HEK293 (cell line): ENCODE measurements around the gene TRMT1.

ENCODE experiments used
- HOXC10 ChIP-seq: sonication (generic); formaldehyde crosslinking; IDR thresholded peaks from 2 replicates; pipeline ENCODE4 v1.8.1; 2023; ENCODE audit warnings: mild to moderate bottlenecking, missing genetic modification reagents
- KLF1 ChIP-seq: fragments of 450-650 bp; formaldehyde crosslinking; IDR thresholded peaks from 2 replicates; pipeline ENCODE4 v1.5.1; 2016; ENCODE audit warnings: missing biosample characterization, missing genetic modification characterization
- KLF16 ChIP-seq: fragments of 450-650 bp; formaldehyde crosslinking; IDR thresholded peaks from 2 replicates; pipeline ENCODE4 v1.5.1; 2017; ENCODE audit warnings: missing biosample characterization, missing genetic modification characterization
- MZF1 ChIP-seq: fragments of 450-650 bp; formaldehyde crosslinking; IDR thresholded peaks from 2 replicates; pipeline ENCODE4 v1.5.1; 2017; ENCODE audit warnings: missing biosample characterization, missing genetic modification characterization, borderline replicate concordance
- SETDB1 ChIP-seq: IDR thresholded peaks from one replicate; pipeline ENCODE4 v1.6.1; 2017; ENCODE audit warnings: mild to moderate bottlenecking, low read length, moderate library complexity, mixed read lengths; ENCODE audit not compliant: insufficient read length
- SP2 ChIP-seq: fragments of 450-650 bp; formaldehyde crosslinking; IDR thresholded peaks from 2 replicates; pipeline ENCODE4 v1.5.1; 2016; ENCODE audit warnings: missing biosample characterization, missing genetic modification characterization
- SP3 ChIP-seq: fragments of 450-650 bp; formaldehyde crosslinking; IDR thresholded peaks from 2 replicates; pipeline ENCODE4 v1.5.1; 2016; ENCODE audit warnings: missing biosample characterization, missing genetic modification characterization
- SP7 ChIP-seq: fragments of 450-650 bp; formaldehyde crosslinking; IDR thresholded peaks from 2 replicates; pipeline ENCODE4 v1.5.1; 2016; ENCODE audit warnings: missing biosample characterization, missing genetic modification characterization
- ZBTB17 ChIP-seq: fragments of 450-650 bp; formaldehyde crosslinking; IDR thresholded peaks from 2 replicates; pipeline ENCODE4 v1.5.1; 2016; ENCODE audit warnings: missing biosample characterization, missing genetic modification characterization
- ZBTB26 ChIP-seq: fragments of 450-650 bp; formaldehyde crosslinking; optimal IDR thresholded peaks from 2 replicates; pipeline ENCODE3; 2016; ENCODE audit warnings: missing biosample characterization, mild to moderate bottlenecking, missing genetic modification characterization
- ZEB2 ChIP-seq: fragments of 450-650 bp; formaldehyde crosslinking; IDR thresholded peaks from 2 replicates; pipeline ENCODE4 v1.5.1; 2016; ENCODE audit warnings: missing biosample characterization, missing genetic modification characterization
- ZNF10 ChIP-seq: fragments of 450-650 bp; formaldehyde crosslinking; IDR thresholded peaks from 2 replicates; pipeline ENCODE4 v1.5.1; 2017; ENCODE audit warnings: missing biosample characterization, missing genetic modification characterization
- ZNF140 ChIP-seq: fragments of 450-650 bp; formaldehyde crosslinking; IDR thresholded peaks from 2 replicates; pipeline ENCODE4 v1.5.1; 2016; ENCODE audit warnings: missing biosample characterization, missing genetic modification characterization
- ZNF148 ChIP-seq: fragments of 450-650 bp; formaldehyde crosslinking; IDR thresholded peaks from 2 replicates; pipeline ENCODE4 v1.5.0; 2017; ENCODE audit warnings: missing biosample characterization, missing genetic modification characterization, borderline replicate concordance
- ZNF155 ChIP-seq: fragments of 450-650 bp; formaldehyde crosslinking; IDR thresholded peaks from 2 replicates; pipeline ENCODE4 v1.5.1; 2016; ENCODE audit warnings: missing biosample characterization, missing genetic modification characterization
- ZNF169 ChIP-seq: fragments of 450-650 bp; formaldehyde crosslinking; IDR thresholded peaks from 2 replicates; pipeline ENCODE4 v1.5.1; 2016; ENCODE audit warnings: missing biosample characterization, missing genetic modification characterization
- ZNF2 ChIP-seq: fragments of 450-650 bp; formaldehyde crosslinking; IDR thresholded peaks from 2 replicates; pipeline ENCODE4 v1.5.1; 2016; ENCODE audit warnings: missing biosample characterization, missing genetic modification characterization
- ZNF302 ChIP-seq: fragments of 450-650 bp; formaldehyde crosslinking; IDR thresholded peaks from 2 replicates; pipeline ENCODE4 v1.5.1; 2016; ENCODE audit warnings: missing biosample characterization, missing genetic modification characterization, low read depth
- ZNF341 ChIP-seq: fragments of 450-650 bp; formaldehyde crosslinking; IDR thresholded peaks from 2 replicates; pipeline ENCODE4; 2016; ENCODE audit warnings: low read depth, missing biosample characterization, missing genetic modification characterization
- ZNF350 ChIP-seq: fragments of 450-650 bp; formaldehyde crosslinking; IDR thresholded peaks from 2 replicates; pipeline ENCODE4 v1.5.0; 2017; ENCODE audit warnings: missing biosample characterization, mild to moderate bottlenecking, missing genetic modification characterization
- ZNF362 ChIP-seq: fragments of 450-650 bp; formaldehyde crosslinking; IDR thresholded peaks from 2 replicates; pipeline ENCODE4 v1.5.1; 2016; ENCODE audit warnings: missing biosample characterization, missing genetic modification characterization
- ZNF404 ChIP-seq: fragments of 450-650 bp; formaldehyde crosslinking; IDR thresholded peaks from 2 replicates; pipeline ENCODE4 v1.5.1; 2017; ENCODE audit warnings: missing biosample characterization, missing genetic modification characterization
- ZNF423 ChIP-seq: fragments of 450-650 bp; formaldehyde crosslinking; IDR thresholded peaks from 2 replicates; pipeline ENCODE4 v1.5.1; 2016; ENCODE audit warnings: missing biosample characterization, missing genetic modification characterization
- ZNF426 ChIP-seq: fragments of 450-650 bp; formaldehyde crosslinking; IDR thresholded peaks from 2 replicates; pipeline ENCODE4 v1.5.1; 2017; ENCODE audit warnings: missing biosample characterization, missing genetic modification characterization, mild to moderate bottlenecking, inconsistent platforms, moderate library complexity
- ZNF596 ChIP-seq: fragments of 450-650 bp; IDR thresholded peaks from 2 replicates; pipeline ENCODE4 v1.5.0; 2018; ENCODE audit warnings: missing biosample characterization, mild to moderate bottlenecking, missing genetic modification characterization, moderate library complexity
- ZNF707 ChIP-seq: fragments of 450-650 bp; formaldehyde crosslinking; IDR thresholded peaks from 2 replicates; pipeline ENCODE4 v1.5.1; 2016; ENCODE audit warnings: missing biosample characterization, missing genetic modification characterization
- ZNF837 ChIP-seq: fragments of 450-650 bp; formaldehyde crosslinking; IDR thresholded peaks from 2 replicates; pipeline ENCODE4 v1.5.1; 2016; ENCODE audit warnings: missing biosample characterization, missing genetic modification characterization
- TF ChIP-seq, protein P1 (sequence below): fragments of 450-650 bp; formaldehyde crosslinking; IDR thresholded peaks from 2 replicates; pipeline ENCODE4 v1.5.1; 2016; ENCODE audit warnings: missing biosample characterization, missing genetic modification characterization
- TF ChIP-seq, protein P2 (sequence below): fragments of 450-650 bp; formaldehyde crosslinking; IDR thresholded peaks from 2 replicates; pipeline ENCODE4 v1.5.1; 2016; ENCODE audit warnings: missing biosample characterization, missing genetic modification characterization
- TF ChIP-seq, protein P3 (sequence below): fragments of 450-650 bp; formaldehyde crosslinking; IDR thresholded peaks from 2 replicates; pipeline ENCODE4 v1.5.1; 2016; ENCODE audit warnings: missing biosample characterization, missing genetic modification characterization, low read depth

The TRMT1 gene

GRCh38 chr19:13154241-13154778 lies 37.8 kb upstream of the TRMT1 start (continued):
- no peak for TF ChIP-seq ZNF10 (tag by site-specific recombination)
- TF ChIP-seq, protein P1, sequence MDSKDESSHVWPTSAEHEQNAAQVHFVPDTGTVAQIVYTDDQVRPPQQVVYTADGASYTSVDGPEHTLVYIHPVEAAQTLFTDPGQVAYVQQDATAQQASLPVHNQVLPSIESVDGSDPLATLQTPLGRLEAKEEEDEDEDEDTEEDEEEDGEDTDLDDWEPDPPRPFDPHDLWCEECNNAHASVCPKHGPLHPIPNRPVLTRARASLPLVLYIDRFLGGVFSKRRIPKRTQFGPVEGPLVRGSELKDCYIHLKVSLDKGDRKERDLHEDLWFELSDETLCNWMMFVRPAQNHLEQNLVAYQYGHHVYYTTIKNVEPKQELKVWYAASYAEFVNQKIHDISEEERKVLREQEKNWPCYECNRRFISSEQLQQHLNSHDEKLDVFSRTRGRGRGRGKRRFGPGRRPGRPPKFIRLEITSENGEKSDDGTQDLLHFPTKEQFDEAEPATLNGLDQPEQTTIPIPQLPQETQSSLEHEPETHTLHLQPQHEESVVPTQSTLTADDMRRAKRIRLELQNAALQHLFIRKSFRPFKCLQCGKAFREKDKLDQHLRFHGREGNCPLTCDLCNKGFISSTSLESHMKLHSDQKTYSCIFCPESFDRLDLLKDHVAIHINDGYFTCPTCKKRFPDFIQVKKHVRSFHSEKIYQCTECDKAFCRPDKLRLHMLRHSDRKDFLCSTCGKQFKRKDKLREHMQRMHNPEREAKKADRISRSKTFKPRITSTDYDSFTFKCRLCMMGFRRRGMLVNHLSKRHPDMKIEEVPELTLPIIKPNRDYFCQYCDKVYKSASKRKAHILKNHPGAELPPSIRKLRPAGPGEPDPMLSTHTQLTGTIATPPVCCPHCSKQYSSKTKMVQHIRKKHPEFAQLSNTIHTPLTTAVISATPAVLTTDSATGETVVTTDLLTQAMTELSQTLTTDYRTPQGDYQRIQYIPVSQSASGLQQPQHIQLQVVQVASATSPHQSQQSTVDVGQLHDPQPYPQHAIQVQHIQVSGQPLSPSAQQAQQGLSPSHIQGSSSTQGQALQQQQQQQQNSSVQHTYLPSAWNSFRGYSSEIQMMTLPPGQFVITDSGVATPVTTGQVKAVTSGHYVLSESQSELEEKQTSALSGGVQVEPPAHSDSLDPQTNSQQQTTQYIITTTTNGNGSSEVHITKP = peak; percentile 69
- no peak for TF ChIP-seq ZNF707 (tag by site-specific recombination)
- TF ChIP-seq KLF16 = peak; percentile 65; the same call in 1 of the 2 replicates
- TF ChIP-seq ZNF341 (tag by site-specific recombination) = peak; percentile 97
- no peak for TF ChIP-seq ZNF596 (tag by site-specific recombination)
- TF ChIP-seq ZNF2 (tag by site-specific recombination) = no peak; the same call in 1 of the 2 replicates
- peak; percentile 86 for TF ChIP-seq SP3 (tag by site-specific recombination)
- TF ChIP-seq ZNF426 (tag by site-specific recombination) = no peak
- TF ChIP-seq HOXC10 (CRISPR knock-in tag) = no peak
- no peak; the same call in none of the 2 replicates for TF ChIP-seq SP7
- TF ChIP-seq MZF1 = 0 out of 2 replicates have a peak, but pooled peaks have one; percentile 25
- no peak for TF ChIP-seq ZNF362
- no peak for TF ChIP-seq ZNF169 (tag by site-specific recombination)
- TF ChIP-seq ZNF140 (tag by site-specific recombination) = no peak
- TF ChIP-seq ZEB2 = peak; percentile 71
- peak; percentile 74 for TF ChIP-seq SP2
- TF ChIP-seq ZBTB26 (tag by site-specific recombination) = no peak
- no peak for TF ChIP-seq ZNF155 (tag by site-specific recombination)
- no peak for TF ChIP-seq ZNF423 (tag by site-specific recombination)
- TF ChIP-seq ZNF148 (tag by site-specific recombination) = no peak
- TF ChIP-seq ZNF837 = no peak
- TF ChIP-seq SETDB1 = no peak
- TF ChIP-seq, protein P2, sequence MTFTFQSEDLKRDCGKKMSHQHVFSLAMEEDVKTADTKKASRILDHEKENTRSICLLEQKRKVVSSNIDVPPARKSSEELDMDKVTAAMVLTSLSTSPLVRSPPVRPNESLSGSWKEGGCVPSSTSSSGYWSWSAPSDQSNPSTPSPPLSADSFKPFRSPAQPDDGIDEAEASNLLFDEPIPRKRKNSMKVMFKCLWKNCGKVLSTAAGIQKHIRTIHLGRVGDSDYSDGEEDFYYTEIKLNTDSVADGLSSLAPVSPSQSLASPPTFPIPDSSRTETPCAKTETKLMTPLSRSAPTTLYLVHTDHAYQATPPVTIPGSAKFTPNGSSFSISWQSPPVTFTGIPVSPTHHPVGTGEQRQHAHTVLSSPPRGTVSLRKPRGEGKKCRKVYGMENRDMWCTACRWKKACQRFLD (tag by site-specific recombination) = no peak
- TF ChIP-seq KLF1 (tag by site-specific recombination) = peak; percentile 92
- TF ChIP-seq ZNF350 (tag by site-specific recombination) = no peak
- no peak for TF ChIP-seq ZNF404 (tag by site-specific recombination)
- TF ChIP-seq, protein P3, sequence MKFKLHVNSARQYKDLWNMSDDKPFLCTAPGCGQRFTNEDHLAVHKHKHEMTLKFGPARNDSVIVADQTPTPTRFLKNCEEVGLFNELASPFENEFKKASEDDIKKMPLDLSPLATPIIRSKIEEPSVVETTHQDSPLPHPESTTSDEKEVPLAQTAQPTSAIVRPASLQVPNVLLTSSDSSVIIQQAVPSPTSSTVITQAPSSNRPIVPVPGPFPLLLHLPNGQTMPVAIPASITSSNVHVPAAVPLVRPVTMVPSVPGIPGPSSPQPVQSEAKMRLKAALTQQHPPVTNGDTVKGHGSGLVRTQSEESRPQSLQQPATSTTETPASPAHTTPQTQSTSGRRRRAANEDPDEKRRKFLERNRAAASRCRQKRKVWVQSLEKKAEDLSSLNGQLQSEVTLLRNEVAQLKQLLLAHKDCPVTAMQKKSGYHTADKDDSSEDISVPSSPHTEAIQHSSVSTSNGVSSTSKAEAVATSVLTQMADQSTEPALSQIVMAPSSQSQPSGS = peak; percentile 58; the same call in 1 of the 2 replicates
- TF ChIP-seq ZNF302 (tag by site-specific recombination) = no peak
- TF ChIP-seq ZBTB17 (tag by site-specific recombination) = no peak; the same call in 1 of the 2 replicates
